HFF-Myc (cell line): Measurements from ENCODE around the gene KDM4B.

Source experiments
- DNase-seq: peaks from one replicate; pipeline ENCODE4 v3.0.0-alpha.2; 2011; ENCODE audit warnings: low read depth; ENCODE audit errors: extremely low read depth
- H3K4me3 ChIP-seq: replicated peaks from 2 replicates; pipeline ENCODE4 v1.5.1; 2011; ENCODE audit warnings: low read depth, mild to moderate bottlenecking, control low read depth, low read length
- TF ChIP-seq, protein P1 (sequence below): IDR thresholded peaks from 2 replicates; pipeline ENCODE4 v1.5.1; 2012; ENCODE audit warnings: mild to moderate bottlenecking, low read depth, low read length, control low read depth; ENCODE audit errors: missing control alignments

KDM4B gene

DNA sequence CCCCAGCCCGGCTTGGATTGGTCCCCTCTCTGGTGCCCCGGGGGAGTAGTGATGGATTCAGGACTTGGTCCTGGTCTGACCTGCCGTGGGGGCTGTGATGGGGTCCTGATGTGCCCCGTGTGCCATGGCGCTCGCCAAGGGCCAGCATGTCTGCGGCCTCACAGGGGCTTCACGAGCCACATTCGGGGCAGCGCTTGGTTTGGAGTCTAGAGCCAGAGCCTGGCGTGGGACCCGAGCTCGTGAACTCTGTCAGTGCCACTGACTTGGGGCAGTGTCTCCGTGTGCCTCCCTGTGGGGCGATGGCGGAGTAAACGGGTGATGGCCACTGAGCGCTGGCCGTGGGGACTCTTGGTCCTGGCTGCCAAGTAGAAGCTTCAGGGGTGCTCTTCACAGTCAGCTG, 17.1 kb downstream of the KDM4B start:
- TF ChIP-seq, protein P1, sequence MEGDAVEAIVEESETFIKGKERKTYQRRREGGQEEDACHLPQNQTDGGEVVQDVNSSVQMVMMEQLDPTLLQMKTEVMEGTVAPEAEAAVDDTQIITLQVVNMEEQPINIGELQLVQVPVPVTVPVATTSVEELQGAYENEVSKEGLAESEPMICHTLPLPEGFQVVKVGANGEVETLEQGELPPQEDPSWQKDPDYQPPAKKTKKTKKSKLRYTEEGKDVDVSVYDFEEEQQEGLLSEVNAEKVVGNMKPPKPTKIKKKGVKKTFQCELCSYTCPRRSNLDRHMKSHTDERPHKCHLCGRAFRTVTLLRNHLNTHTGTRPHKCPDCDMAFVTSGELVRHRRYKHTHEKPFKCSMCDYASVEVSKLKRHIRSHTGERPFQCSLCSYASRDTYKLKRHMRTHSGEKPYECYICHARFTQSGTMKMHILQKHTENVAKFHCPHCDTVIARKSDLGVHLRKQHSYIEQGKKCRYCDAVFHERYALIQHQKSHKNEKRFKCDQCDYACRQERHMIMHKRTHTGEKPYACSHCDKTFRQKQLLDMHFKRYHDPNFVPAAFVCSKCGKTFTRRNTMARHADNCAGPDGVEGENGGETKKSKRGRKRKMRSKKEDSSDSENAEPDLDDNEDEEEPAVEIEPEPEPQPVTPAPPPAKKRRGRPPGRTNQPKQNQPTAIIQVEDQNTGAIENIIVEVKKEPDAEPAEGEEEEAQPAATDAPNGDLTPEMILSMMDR = no peak
- H3K4me3 ChIP-seq = no peak overlapping the region
- no peak for DNase-seq

DNA sequence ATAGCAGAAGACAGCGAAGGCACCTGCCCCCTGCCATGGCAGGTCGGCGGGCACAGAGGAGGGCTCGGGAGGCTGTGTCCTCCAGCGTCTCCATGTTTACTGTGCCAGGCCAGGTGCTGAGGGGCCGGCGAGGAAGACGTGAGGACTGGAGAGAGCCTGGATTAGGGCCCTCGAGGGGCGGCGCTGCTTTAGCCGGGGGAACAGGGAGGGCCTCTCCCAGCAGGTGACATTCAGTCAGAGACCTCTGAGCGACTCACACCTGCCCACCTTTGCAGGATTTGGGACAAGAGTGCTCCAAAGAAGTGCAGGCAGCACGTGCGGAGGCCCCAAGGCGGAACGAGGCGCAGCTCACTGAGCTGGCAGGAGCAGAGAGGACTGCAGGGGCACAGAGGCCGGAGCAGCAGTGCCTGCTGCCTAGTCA, 17.6 kb downstream of the KDM4B start:
- no peak overlapping the region for H3K4me3 ChIP-seq
- no peak for DNase-seq
- TF ChIP-seq, protein P1 = no peak

DNA sequence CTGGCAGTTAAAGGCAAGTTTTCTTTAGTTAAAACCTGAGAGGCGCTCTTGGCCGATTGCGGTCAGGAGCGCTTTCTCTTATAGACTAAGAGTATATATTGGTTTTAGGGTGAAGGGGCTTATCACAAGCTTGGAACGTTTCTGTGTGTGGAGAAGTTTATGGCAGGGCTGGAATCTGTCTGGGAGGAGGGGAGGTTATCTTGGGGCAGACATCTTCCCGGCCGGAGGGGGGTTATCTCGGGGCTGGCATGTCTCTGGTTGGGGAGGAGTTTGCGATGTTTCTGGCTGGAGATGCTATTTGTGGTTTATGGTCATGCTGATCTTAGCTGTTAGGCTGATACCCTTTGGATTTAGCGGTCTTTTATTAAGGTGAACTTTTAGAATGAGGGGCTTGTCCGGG, 18.3 kb downstream of the KDM4B start:
- TF ChIP-seq, protein P1 = no peak
- no peak for DNase-seq
- H3K4me3 ChIP-seq = no peak overlapping the region

DNA sequence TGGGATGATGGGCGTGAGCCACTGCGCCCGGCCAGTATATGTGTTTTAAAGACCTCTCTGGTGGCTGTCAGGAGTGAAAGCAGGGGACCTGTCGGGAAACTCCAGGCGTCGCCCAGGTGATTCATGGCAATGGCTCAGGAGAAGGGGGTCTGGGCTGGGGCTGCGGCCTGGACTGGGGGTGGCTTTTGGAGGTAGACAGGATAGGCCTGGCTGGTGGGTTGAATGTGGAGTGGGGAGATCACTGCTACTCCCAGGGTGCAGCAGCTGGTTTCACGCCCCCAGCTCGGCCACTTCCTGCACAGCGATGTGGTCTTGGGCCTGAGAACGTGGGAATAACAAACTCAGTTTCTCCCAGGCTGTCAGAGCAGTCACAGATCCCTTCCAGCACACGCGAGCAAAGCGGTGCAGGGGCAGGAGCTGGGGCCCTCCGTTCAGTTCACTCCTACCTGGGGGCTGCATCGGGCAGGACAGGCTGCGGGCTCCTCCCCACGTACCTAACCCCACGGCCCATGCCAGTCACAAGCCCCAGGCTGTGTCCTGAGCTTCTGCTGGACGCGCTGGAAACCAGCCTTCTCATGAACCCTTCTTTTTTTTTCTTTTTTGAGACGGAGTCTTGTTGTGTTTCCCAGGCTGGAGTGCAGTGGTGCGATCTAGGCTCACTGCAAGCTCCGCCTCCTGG, 18.9 kb downstream of the KDM4B start:
- TF ChIP-seq, protein P1 = no peak
- no peak for DNase-seq
- no peak overlapping the region for H3K4me3 ChIP-seq

DNA sequence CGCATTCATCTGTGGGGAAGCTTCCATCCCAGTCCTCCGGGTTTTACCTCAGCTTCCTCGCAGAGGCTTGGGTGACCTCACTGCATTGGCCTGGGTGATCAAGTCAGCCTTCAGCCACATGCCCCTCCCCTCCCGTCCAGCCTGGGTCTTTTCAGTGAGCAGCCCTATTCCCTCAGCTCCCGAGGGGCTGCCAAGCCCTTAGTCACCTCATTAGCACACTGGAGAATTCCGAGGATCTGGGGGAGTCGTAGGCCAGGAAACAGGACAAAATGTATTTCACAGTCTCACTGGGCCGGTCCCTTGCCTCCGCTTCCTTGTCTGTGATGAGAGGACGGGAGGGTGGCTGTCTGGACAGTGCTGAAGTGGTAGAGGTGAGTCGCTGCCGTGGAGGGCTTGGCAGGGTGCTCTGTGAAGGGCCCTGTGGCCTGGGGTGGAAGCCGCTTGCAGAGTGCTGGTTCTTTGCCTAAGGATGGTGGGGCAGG, 19.9 kb downstream of the KDM4B start:
- no peak for DNase-seq

DNA sequence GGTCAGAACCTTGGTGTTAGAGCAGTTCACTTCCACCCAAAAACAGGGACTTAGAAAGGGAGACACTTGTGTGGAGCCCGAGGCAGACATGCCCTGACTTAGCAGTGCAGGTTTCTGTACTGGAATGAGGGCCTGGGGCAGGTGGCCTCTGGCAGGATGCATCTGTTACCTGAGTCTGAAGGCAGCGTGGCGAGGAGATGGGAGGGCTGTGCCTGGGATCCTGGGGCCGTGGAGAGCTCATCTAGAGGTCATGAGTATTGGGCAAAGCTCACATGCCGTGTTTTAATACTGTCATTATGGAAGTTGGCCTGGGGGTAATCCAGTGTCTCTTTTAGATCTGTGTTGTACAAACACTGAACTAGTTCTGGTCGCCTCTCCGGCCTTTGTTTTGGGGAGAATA, 21.4 kb downstream of the KDM4B start:
- no peak for DNase-seq
- TF ChIP-seq, protein P1 = no peak
- no peak overlapping the region for H3K4me3 ChIP-seq

More for the DNA sequence above, 19.9 kb downstream of the KDM4B start:
- H3K4me3 ChIP-seq = no peak overlapping the region
- TF ChIP-seq, protein P1 = no peak

DNA sequence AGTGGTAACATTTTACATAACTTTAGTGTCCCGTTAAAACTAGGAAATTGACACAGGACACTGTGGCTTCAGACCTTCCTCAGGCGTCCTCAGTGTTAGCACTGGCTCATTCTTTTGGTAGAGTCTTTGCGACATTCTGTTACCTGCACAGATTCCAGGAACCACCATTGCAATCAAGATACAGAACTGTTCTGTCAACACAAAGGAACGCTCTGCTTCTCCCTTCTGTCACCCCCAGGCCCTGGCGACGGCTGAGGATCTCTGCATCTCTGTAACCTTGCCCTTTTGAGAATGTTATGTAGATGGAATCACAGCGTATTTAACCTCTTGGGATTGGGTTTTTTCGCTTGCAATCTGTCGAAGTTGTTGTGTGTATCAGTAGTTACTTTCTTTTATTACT, 22.6 kb downstream of the KDM4B start:
- TF ChIP-seq, protein P1 = no peak
- no peak for DNase-seq

More for the DNA sequence above, 22.6 kb downstream of the KDM4B start:
- H3K4me3 ChIP-seq = no peak overlapping the region
